Osteocyte (in vitro differentiated cells): ENCODE measurements around the gene GINS3. TPM values are rescaled to one million over a fixed set of nuclear protein-coding genes. Genes with fewer than 3 reads are reported as not detected.
"Not testable (repeated sequence)": the region's sequence is repeated elsewhere in the genome, so short reads cannot be mapped to it uniquely, and the experiment has no call there.

Experiments
- DNase-seq: peaks from one replicate; pipeline ENCODE4 v3.0.0; 2021; ENCODE audit warnings: mixed read lengths; ENCODE audit not compliant: unreplicated experiment; ENCODE audit errors: extremely low spot score
- H3K27ac Mint-ChIP-seq: one replicate; pipeline ENCODE4 v1.8.0; 2021; ENCODE audit warnings: mild to moderate bottlenecking, mixed read lengths; ENCODE audit not compliant: unreplicated experiment
- H3K27me3 Mint-ChIP-seq: one replicate; pipeline ENCODE4 v1.8.0; 2021; ENCODE audit warnings: mixed read lengths; ENCODE audit not compliant: unreplicated experiment
- H3K36me3 Mint-ChIP-seq: one replicate; pipeline ENCODE4 v1.8.0; 2021; ENCODE audit warnings: mixed read lengths; ENCODE audit not compliant: unreplicated experiment
- H3K4me1 Mint-ChIP-seq: one replicate; pipeline ENCODE4 v1.8.0; 2021; ENCODE audit warnings: mixed read lengths; ENCODE audit not compliant: unreplicated experiment
- H3K4me3 Mint-ChIP-seq: one replicate; pipeline ENCODE4 v1.8.0; 2021; ENCODE audit warnings: mild to moderate bottlenecking, moderate library complexity, mixed read lengths; ENCODE audit not compliant: unreplicated experiment
- H3K9me3 Mint-ChIP-seq: one replicate; pipeline ENCODE4 v1.8.0; 2021; ENCODE audit warnings: mixed read lengths; ENCODE audit not compliant: unreplicated experiment
- total RNA-seq: library from RNA; stranded (reverse); gene quantifications from 2 replicates; pipeline ENCODE4 v1.2.1, GENCODE V29; 2021
- TF ChIP-seq, protein P1 (sequence below): fragments of 200-600 bp; sonication (generic); IDR thresholded peaks from 2 replicates; pipeline ENCODE4 v1.5.0; 2021; ENCODE audit warnings: antibody characterized with exemption, mild to moderate bottlenecking, moderate library complexity

GINS3 gene
- total RNA-seq, 1 donor from 2014 or later = 2.7 TPM

DNA sequence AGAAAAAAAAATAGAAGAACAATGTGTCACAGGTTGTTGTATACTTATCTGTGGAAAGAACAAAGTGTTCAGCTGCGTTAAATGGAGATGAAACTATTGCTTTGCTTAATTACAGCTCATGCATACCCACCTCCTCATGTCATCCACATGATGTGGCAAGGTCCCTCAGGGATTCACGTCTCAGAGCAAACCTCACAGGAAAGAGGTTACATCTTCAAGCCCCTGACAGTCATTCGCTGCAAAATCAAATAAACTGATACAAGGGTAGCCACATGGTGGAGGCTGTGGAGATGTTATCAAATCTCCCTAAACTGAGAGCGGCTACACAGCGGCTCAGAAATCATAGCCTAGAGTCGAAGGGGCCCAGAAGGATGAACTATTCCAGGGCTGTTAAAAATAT lies 21.1 kb downstream of the GINS3 start:
- no peak for DNase-seq
- Mint-ChIP-seq H3K27ac (no peak overlapping the region), H3K27me3 (peaks cover 7% of the 10 kb centered on the region), H3K36me3 (no peaks in the 10 kb centered on the region), H3K4me1 (peaks cover 12% of the 10 kb centered on the region), H3K9me3 (no peaks in the 10 kb centered on the region), H3K4me3 (no peak overlapping the region)
- TF ChIP-seq, protein P1, sequence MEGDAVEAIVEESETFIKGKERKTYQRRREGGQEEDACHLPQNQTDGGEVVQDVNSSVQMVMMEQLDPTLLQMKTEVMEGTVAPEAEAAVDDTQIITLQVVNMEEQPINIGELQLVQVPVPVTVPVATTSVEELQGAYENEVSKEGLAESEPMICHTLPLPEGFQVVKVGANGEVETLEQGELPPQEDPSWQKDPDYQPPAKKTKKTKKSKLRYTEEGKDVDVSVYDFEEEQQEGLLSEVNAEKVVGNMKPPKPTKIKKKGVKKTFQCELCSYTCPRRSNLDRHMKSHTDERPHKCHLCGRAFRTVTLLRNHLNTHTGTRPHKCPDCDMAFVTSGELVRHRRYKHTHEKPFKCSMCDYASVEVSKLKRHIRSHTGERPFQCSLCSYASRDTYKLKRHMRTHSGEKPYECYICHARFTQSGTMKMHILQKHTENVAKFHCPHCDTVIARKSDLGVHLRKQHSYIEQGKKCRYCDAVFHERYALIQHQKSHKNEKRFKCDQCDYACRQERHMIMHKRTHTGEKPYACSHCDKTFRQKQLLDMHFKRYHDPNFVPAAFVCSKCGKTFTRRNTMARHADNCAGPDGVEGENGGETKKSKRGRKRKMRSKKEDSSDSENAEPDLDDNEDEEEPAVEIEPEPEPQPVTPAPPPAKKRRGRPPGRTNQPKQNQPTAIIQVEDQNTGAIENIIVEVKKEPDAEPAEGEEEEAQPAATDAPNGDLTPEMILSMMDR = no peak

DNA sequence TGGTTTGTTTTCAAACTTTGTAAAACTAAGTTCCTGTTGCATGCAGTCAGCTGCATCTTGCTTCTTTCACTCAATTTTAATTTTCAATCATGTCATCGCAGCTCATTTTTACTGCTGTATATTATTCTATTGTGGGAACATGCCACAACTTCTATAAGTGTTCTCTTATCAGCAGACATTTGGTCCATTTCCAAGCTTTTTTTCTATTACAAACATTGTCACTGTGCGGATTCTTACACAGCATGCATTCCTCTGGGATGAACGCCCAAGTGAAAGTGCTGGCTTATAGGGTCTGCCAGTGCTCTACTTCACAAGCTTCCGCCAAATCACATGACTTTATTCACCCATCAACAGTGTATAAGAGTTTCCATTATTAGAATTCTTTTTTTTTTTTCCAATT lies 22.7 kb downstream of the GINS3 start:
- H3K27me3 Mint-ChIP-seq = peaks cover 7% of the 10 kb centered on the region
- DNase-seq = no peak

DNA sequence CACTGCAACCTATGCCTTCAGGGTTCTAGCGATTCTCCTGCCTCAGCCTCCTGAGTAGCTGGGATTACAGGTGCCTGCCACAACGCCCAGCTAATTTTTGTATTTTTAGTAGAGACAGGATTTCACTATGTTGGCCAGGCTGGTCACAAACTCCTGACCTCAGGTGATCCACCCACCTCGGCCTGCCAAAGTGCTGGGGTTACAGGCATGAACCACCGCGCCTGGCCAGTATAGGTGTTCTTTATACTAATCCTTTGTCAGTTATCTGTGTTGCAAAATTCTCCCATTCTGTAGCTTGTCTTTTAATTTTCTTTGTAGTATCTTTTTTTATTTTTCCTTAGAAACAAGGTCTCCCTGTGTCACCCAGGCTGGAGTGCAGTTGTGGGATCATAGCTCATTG lies 23.7 kb downstream of the GINS3 start:
- not testable (repeated sequence) for H3K36me3 Mint-ChIP-seq, H3K4me3 Mint-ChIP-seq, H3K27me3 Mint-ChIP-seq, H3K9me3 Mint-ChIP-seq, H3K27ac Mint-ChIP-seq, H3K4me1 Mint-ChIP-seq, DNase-seq

More for the DNA sequence above, 22.7 kb downstream of the GINS3 start:
- Mint-ChIP-seq H3K27ac (no peak overlapping the region), H3K4me1 (no peaks in the 10 kb centered on the region), H3K9me3 (no peaks in the 10 kb centered on the region), H3K4me3 (no peak overlapping the region), H3K36me3 (no peaks in the 10 kb centered on the region)
- TF ChIP-seq, protein P1 = no peak

DNA sequence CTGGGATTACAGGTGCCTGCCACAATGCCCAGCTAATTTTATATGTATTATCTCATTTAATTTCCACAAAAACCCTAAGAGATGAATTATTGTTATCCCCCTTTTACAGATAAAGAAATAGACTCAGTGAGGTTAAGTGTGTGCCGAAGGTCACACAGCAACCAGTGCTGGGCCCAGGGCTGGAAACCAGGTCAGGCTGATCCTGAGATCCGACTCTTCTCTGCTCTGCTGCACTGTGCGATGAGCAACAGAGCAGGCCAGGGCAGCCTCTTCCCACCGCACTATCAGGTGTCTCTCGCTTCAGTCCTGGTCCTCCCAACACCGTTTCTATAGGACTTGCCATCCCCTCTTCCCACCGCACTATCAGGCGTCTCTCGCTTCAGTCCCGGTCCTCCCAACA lies 24.8 kb downstream of the GINS3 start:
- no peak overlapping the region for H3K4me3 Mint-ChIP-seq
- no peaks in the 10 kb centered on the region for H3K9me3 Mint-ChIP-seq
- no peaks in the 10 kb centered on the region for H3K4me1 Mint-ChIP-seq
- H3K27ac Mint-ChIP-seq = no peak overlapping the region
- H3K27me3 Mint-ChIP-seq = peaks cover 7% of the 10 kb centered on the region
- H3K36me3 Mint-ChIP-seq = no peaks in the 10 kb centered on the region
- DNase-seq = no peak
- TF ChIP-seq, protein P1 = no peak

DNA sequence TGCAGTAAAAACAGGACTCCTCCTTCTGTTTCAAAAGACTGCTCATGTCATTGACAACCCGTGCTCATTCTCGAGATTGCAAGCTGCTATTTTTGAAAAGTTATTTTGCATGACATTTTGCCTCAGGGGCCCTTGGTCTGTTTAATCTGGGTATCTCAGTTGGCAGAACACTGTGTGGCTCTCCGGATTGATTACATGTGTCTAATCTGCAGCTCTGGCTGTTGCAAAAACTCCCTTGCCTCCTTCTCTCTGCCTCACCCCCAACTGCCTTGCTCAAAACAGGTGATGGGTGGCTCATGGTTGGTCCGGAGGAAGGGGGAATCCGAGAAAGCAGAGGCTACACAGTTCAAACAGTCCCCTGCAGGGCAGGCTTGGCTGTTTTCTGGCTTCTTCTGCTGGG lies 25.3 kb downstream of the GINS3 start:
- Mint-ChIP-seq H3K36me3 (no peaks in the 10 kb centered on the region), H3K4me3 (no peak overlapping the region), H3K4me1 (no peaks in the 10 kb centered on the region), H3K27ac (no peak overlapping the region), H3K9me3 (no peaks in the 10 kb centered on the region), H3K27me3 (peaks cover 8% of the 10 kb centered on the region)
- no peak for DNase-seq
- TF ChIP-seq, protein P1 = no peak

DNA sequence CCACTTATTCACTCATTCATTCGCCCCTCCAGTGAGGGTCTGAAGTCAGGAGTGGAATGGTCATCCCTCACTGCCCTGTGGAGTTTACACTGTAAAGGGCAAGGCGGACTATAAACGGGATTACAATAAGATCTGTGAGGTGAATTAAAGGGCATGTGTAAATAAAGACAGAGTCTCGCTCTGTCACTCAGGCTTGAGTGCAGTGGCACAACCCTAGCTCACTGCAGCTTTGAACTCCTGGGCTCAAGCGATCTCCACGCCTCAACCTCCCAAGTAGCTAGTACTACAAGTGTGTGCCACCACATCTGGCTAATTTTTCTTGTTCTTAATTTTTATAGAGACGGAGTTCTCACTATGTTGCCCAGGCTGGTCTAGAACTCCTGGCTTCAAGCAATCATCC lies 25.8 kb downstream of the GINS3 start:
- Mint-ChIP-seq H3K4me3 (no peak overlapping the region), H3K36me3 (no peaks in the 10 kb centered on the region), H3K27me3 (peaks cover 11% of the 10 kb centered on the region), H3K4me1 (no peaks in the 10 kb centered on the region), H3K27ac (no peak overlapping the region), H3K9me3 (no peaks in the 10 kb centered on the region)
- TF ChIP-seq, protein P1 = no peak
- no peak for DNase-seq
